Measurements from ENCODE around the gene UNG.

UNG gene

DNA sequence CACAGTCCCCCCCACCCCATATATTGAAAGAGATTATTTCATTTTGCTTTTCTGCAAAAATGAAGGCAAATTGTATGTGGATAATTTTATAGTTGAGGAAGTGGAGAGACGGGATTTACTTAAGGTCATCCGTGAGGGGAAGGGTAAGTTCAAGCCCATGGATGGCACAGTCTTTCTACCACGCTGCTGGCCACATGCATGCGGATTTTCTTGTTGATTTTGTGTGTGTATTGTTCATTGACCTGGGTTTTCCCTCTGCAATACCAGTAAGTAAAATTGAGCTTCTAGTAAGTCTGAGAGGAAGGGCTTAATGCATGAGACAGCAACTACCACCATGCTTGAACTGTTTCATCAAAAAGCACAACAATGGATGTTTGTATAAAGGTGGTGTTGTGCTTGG lies 54.1 kb downstream of the UNG start:
- no peak overlapping the region for H3K9ac ChIP-seq (ENCODE audit: low read depth in 1 of 2, low read length in 2 of 2)
- H3K4me1 ChIP-seq (ENCODE audit: control insufficient read depth in 1 of 2, insufficient read depth in 2 of 2, low read length in 2 of 2), result peaks cover 37 to 46% of the 10 kb centered on the region in 2 donors
- H3K27me3 ChIP-seq (ENCODE audit: control insufficient read depth in 1 of 2, insufficient read depth in 2 of 2, low read length in 2 of 2), result no peaks in the 10 kb centered on the region
- H3K36me3 ChIP-seq (ENCODE audit: control insufficient read depth in 1 of 2, insufficient read depth in 2 of 2, low read length in 2 of 2), result no peaks in the 10 kb centered on the region
- H3K4me3 ChIP-seq (ENCODE audit: low read depth in 1 of 2, low read length in 2 of 2), result no peak overlapping the region
- no peaks in the 10 kb centered on the region for H3K9me3 ChIP-seq (ENCODE audit: control insufficient read depth in 1 of 2, low read length in 2 of 2)
- H3K27ac ChIP-seq (ENCODE audit: low read depth, low read length), result no peak overlapping the region

DNA sequence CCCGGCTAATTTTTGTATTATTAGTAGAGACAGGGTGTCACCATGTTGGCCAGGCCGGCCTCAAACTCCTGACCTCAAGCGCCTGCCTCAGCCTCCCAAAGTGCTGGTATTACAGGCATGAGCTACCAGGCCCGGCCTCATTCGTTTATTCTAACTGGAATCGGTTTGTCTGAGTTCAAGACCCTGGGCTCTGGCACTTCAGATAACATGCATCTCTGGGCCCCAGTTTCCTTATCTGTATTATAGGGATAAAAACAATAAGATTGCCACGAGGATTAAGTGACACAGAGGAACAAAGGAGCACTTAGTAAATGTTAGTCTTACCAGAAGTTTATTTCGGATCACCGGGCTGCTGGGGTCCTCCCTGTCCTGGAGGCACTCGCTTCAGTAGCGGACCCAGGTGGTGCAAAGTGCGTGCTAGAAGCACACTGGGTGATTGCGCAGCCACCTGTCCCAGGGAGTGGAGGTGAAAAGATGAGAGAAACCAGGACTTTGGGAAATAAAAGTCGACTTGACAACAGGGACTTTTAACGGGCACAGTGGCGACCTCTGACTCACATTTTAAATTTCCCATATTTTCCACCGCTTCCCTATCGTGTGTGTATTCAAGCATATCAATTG lies 56.5 kb downstream of the UNG start:
- H3K4me1 ChIP-seq (ENCODE audit: control insufficient read depth in 1 of 2, insufficient read depth in 2 of 2, low read length in 2 of 2), result peaks cover 26 to 46% of the 10 kb centered on the region in 2 donors

DNA sequence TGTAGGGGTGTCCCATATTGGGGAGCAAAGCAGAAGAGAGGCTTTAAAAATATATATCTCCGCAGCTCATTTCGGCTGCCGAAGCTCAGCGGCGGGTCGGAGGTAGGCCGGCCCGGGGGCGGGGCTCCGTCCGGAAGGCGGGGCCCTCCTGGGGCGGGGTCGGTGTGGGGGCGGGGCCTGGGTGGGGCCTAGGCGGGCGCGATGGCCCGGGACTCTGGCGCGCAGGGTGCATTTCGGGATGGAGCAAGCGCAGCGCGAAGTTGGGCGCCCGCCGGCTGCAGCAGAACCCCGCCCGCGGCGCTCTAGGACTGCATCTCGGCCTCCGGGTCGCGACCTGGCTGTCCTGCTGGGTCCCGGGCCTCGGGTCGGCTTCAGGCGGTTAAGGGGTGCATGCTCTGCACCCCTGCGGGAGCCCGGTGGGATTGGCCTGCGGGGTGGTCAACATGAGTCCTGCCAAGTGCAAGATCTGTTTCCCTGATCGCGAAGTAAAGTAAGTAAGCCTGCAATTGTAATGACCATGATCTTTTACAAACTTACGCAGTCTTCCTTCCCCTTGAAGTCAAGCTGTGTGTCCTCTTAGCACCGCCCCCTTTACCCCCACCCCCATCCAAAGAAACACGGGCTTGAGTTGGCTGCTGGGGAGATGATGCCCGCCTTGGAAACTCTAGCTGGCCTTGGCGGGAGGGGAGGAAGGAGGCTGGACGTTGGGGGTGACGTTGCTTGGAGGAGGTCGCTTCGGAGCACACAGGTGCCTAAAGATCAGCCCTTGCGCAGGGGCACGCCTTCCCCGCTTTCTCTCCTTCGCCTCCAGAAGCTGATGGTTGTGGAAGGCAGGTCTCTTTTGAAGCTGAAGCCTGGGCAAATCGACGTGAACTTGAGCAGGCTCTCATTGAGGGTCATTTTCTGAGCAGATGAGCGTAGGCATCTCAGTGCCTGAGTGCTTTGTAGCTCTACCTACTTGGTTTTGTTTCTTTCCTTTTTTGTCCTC lies 57.3 kb downstream of the UNG start:
- Histone ChIP-seq H3K4me1 (ENCODE audit: control insufficient read depth in 1 of 2, insufficient read depth in 2 of 2, low read length in 2 of 2) (peaks cover 23 to 38% of the 10 kb centered on the region in 2 donors), H3K9ac (ENCODE audit: low read depth in 1 of 2, low read length in 2 of 2) (peak overlapping the region; percentile 71 to 74)

More for the DNA sequence above, 56.5 kb downstream of the UNG start:
- H3K36me3 ChIP-seq (ENCODE audit: control insufficient read depth in 1 of 2, insufficient read depth in 2 of 2, low read length in 2 of 2), result no peaks in the 10 kb centered on the region
- no peaks in the 10 kb centered on the region for H3K9me3 ChIP-seq (ENCODE audit: control insufficient read depth in 1 of 2, low read length in 2 of 2)
- H3K4me3 ChIP-seq (ENCODE audit: low read depth in 1 of 2, low read length in 2 of 2), result peak overlapping the region; percentile 59 to 74
- no peaks in the 10 kb centered on the region for H3K27me3 ChIP-seq (ENCODE audit: control insufficient read depth in 1 of 2, insufficient read depth in 2 of 2, low read length in 2 of 2)
- H3K9ac ChIP-seq (ENCODE audit: low read depth in 1 of 2, low read length in 2 of 2), result peak overlapping the region; percentile 40 to 71
- H3K27ac ChIP-seq (ENCODE audit: low read depth, low read length), result peak overlapping the region; percentile 45

DNA sequence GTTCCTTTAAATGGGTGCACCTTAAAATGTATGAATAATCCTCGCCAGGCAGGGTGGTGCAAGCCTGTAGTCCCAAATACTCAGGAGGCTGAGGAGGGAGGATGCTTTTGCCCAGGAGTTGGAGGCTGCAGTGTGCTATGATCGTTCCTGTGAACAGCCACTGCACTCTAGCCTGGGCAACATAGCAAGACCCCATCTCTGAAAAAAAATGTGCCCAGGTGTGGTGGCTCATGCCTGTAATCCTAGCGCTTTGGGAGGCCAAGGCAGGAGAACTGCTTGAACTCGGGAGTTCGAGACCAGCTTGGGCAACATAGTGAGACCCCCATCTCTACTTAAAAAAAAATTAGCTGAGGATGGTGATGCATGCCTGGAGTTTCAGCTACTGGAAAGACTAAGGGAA lies 58.6 kb downstream of the UNG start:
- Histone ChIP-seq H3K4me3 (ENCODE audit: low read depth in 1 of 2, low read length in 2 of 2) (no peak overlapping the region), H3K36me3 (ENCODE audit: control insufficient read depth in 1 of 2, insufficient read depth in 2 of 2, low read length in 2 of 2) (no peaks in the 10 kb centered on the region), H3K27ac (ENCODE audit: low read depth, low read length) (no peak overlapping the region), H3K27me3 (ENCODE audit: control insufficient read depth in 1 of 2, insufficient read depth in 2 of 2, low read length in 2 of 2) (no peaks in the 10 kb centered on the region), H3K9ac (ENCODE audit: low read depth in 1 of 2, low read length in 2 of 2) (no peak overlapping the region), H3K9me3 (ENCODE audit: control insufficient read depth in 1 of 2, low read length in 2 of 2) (no peaks in the 10 kb centered on the region), H3K4me1 (ENCODE audit: control insufficient read depth in 1 of 2, insufficient read depth in 2 of 2, low read length in 2 of 2) (peaks cover 13 to 29% of the 10 kb centered on the region in 2 donors)

More for the DNA sequence above, 57.3 kb downstream of the UNG start:
- H3K9me3 ChIP-seq (ENCODE audit: control insufficient read depth in 1 of 2, low read length in 2 of 2), result no peaks in the 10 kb centered on the region
- peak overlapping the region; percentile 86 for H3K27ac ChIP-seq (ENCODE audit: low read depth, low read length)
- no peaks in the 10 kb centered on the region for H3K27me3 ChIP-seq (ENCODE audit: control insufficient read depth in 1 of 2, insufficient read depth in 2 of 2, low read length in 2 of 2)
- H3K36me3 ChIP-seq (ENCODE audit: control insufficient read depth in 1 of 2, insufficient read depth in 2 of 2, low read length in 2 of 2), result no peaks in the 10 kb centered on the region
- peak overlapping the region; percentile 74 to 75 for H3K4me3 ChIP-seq (ENCODE audit: low read depth in 1 of 2, low read length in 2 of 2)

DNA sequence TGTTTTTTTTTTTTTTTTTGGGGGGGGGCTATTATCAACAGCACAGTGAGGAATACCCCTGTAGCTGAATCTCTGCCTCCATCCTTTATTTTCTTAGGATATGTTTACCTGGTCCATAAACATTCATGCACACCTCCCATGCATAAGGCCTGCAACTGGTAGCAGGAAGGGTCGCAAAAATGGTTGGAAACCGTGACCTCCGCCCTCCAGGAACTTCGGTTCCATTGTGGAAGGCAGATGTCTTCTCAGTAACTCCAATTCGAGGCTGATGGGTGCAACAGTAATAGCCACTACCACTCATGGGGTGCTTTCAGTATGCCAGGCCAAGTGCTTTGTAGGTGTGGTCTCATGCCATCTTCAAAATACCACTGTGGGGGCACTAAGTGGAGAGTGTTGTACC lies 59.2 kb downstream of the UNG start:
- H3K27ac ChIP-seq (ENCODE audit: low read depth, low read length), result no peak overlapping the region
- peaks cover 13 to 29% of the 10 kb centered on the region in 2 donors for H3K4me1 ChIP-seq (ENCODE audit: control insufficient read depth in 1 of 2, insufficient read depth in 2 of 2, low read length in 2 of 2)
- no peak overlapping the region for H3K9ac ChIP-seq (ENCODE audit: low read depth in 1 of 2, low read length in 2 of 2)
- H3K9me3 ChIP-seq (ENCODE audit: control insufficient read depth in 1 of 2, low read length in 2 of 2), result no peaks in the 10 kb centered on the region
- no peaks in the 10 kb centered on the region for H3K27me3 ChIP-seq (ENCODE audit: control insufficient read depth in 1 of 2, insufficient read depth in 2 of 2, low read length in 2 of 2)
- no peaks in the 10 kb centered on the region for H3K36me3 ChIP-seq (ENCODE audit: control insufficient read depth in 1 of 2, insufficient read depth in 2 of 2, low read length in 2 of 2)
- no peak overlapping the region for H3K4me3 ChIP-seq (ENCODE audit: low read depth in 1 of 2, low read length in 2 of 2)

DNA sequence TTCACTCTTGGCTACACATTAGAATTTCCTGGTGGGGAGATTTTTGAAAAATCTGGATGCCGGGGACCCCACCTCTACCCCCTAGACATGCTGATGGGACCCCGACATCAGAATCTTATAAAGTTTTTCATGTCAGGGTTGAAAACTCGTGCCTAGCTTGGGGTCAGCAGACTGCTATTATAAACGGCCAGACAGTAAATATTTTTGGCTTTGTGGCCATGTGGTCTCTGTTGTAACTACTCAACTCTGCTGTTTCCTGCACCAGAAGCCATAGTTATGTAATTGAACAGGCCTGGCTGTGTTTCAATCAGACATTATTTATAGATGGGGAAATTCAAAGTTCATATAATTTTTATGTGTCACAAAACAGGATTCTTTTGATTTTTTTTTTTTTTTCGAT lies 60.6 kb downstream of the UNG start:
- Histone ChIP-seq H3K36me3 (ENCODE audit: control insufficient read depth in 1 of 2, insufficient read depth in 2 of 2, low read length in 2 of 2) (peaks cover 0 to 5% of the 10 kb centered on the region in 2 donors), H3K4me1 (ENCODE audit: control insufficient read depth in 1 of 2, insufficient read depth in 2 of 2, low read length in 2 of 2) (peaks cover 13 to 29% of the 10 kb centered on the region in 2 donors), H3K9ac (ENCODE audit: low read depth in 1 of 2, low read length in 2 of 2) (no peak overlapping the region), H3K4me3 (ENCODE audit: low read depth in 1 of 2, low read length in 2 of 2) (no peak overlapping the region), H3K27ac (ENCODE audit: low read depth, low read length) (no peak overlapping the region), H3K27me3 (ENCODE audit: control insufficient read depth in 1 of 2, insufficient read depth in 2 of 2, low read length in 2 of 2) (no peaks in the 10 kb centered on the region), H3K9me3 (ENCODE audit: control insufficient read depth in 1 of 2, low read length in 2 of 2) (no peaks in the 10 kb centered on the region)

DNA sequence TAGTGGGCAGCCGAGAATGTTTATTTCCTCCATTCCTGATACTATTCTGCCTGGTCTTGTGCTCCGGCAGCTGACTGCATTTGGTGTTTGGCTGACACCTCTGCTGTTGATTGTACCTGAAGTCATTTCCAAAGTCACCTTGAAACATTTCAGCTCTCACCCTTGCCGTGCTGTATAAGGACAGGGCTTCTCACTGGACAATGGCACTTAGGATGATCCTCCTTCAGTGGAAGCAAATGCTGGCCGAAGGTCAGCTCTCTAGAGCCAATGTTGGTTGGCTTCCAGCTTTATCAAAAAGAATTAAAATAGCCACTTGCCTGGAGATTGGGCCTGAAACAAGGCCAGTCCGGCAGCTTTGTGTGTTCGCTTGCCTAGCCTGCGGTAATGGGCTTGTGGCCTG lies 63.0 kb downstream of the UNG start:
- H3K36me3 ChIP-seq (ENCODE audit: control insufficient read depth in 1 of 2, insufficient read depth in 2 of 2, low read length in 2 of 2), result peaks cover 7 to 11% of the 10 kb centered on the region in 2 donors
- H3K9me3 ChIP-seq (ENCODE audit: control insufficient read depth in 1 of 2, low read length in 2 of 2), result no peaks in the 10 kb centered on the region
- H3K27ac ChIP-seq (ENCODE audit: low read depth, low read length), result peak overlapping the region; percentile 47
- H3K9ac ChIP-seq (ENCODE audit: low read depth in 1 of 2, low read length in 2 of 2), result no peak overlapping the region
- H3K27me3 ChIP-seq (ENCODE audit: control insufficient read depth in 1 of 2, insufficient read depth in 2 of 2, low read length in 2 of 2), result no peaks in the 10 kb centered on the region
- H3K4me3 ChIP-seq (ENCODE audit: low read depth in 1 of 2, low read length in 2 of 2), result no peak overlapping the region
- peaks cover 0 to 18% of the 10 kb centered on the region in 2 donors for H3K4me1 ChIP-seq (ENCODE audit: control insufficient read depth in 1 of 2, insufficient read depth in 2 of 2, low read length in 2 of 2)

All from duodenal mucosa (tissue), 2 donors.